GM18951 (cell line): ENCODE measurements around the gene CCNI2.

ENCODE experiments used
- POLR2A ChIP-seq: IDR thresholded peaks from 4 replicates; pipeline ENCODE4 v1.6.1; 2011; ENCODE audit warnings: mild to moderate bottlenecking; ENCODE audit not compliant: insufficient read length, insufficient read depth; ENCODE audit errors: extremely low read depth
- in situ Hi-C: fragments of 300-500 bp; cut with MboI; formaldehyde crosslinking; loops from one replicate; pipeline ENCODE4 v1.12.0; 2022; ENCODE audit warnings: low sequenced_read_pairs, mixed read lengths, inconsistent platforms; ENCODE audit not compliant: unreplicated experiment

Gene CCNI2

GRCh38 chr5:132746954-132747615 lies at the start of gene CCNI2:
CCNI2 (plus strand) TSS chr5:132747426; CDS start chr5:132747496, 70 bp downstream.
- in situ Hi-C loops: no loop called here
- peak; percentile 41 for TF ChIP-seq POLR2A

- in situ Hi-C loops: no loop called here
- no peak for TF ChIP-seq POLR2A
These were observed 42.4 kb upstream of the CCNI2 start for GRCh38 chr5:132704875-132705274.

GRCh38 chr5:132708645-132709044 lies 38.6 kb upstream of the CCNI2 start:
- in situ Hi-C loops: no loop called here
- TF ChIP-seq POLR2A: no peak

GRCh38 chr5:132714456-132715307 lies 32.5 kb upstream of the CCNI2 start:
- in situ Hi-C loops: no loop called here

GRCh38 chr5:132718544-132719312 lies 28.5 kb upstream of the CCNI2 start:
- TF ChIP-seq POLR2A: no peak
- in situ Hi-C loops: no loop called here

More at GRCh38 chr5:132714456-132715307, 32.5 kb upstream of the CCNI2 start:
- no peak for TF ChIP-seq POLR2A

GRCh38 chr5:132725745-132726144 lies 21.5 kb upstream of the CCNI2 start:
- no peak for TF ChIP-seq POLR2A
- in situ Hi-C loops: no loop called here

GRCh38 chr5:132729896-132730295 lies 17.3 kb upstream of the CCNI2 start:
- no peak for TF ChIP-seq POLR2A
- in situ Hi-C loops: no loop called here

GRCh38 chr5:132733499-132734148 lies 13.6 kb upstream of the CCNI2 start:
- no peak for TF ChIP-seq POLR2A
- in situ Hi-C loops: no loop called here

GRCh38 chr5:132734687-132735086 lies 12.5 kb upstream of the CCNI2 start:
- in situ Hi-C loops: no loop called here
- no peak for TF ChIP-seq POLR2A

- TF ChIP-seq POLR2A: peak; percentile 83
- in situ Hi-C loops: no loop called here
These were observed 10.1 kb upstream of the CCNI2 start, which contains the start of gene KIF3A for GRCh38 chr5:132736853-132737833. KIF3A (minus strand) TSS chr5:132737546; CDS start chr5:132737419, 127 bp downstream.

- in situ Hi-C loops: no loop called here
- TF ChIP-seq POLR2A: no peak
These were observed 9.1 kb upstream of the CCNI2 start for GRCh38 chr5:132737982-132738681.
